HG02973 (cell line): Measurements from ENCODE around the gene DTNBP1.
"Not testable (repeated sequence)": the region's sequence is repeated elsewhere in the genome, so short reads cannot be mapped to it uniquely, and the experiment has no call there.

Experiments
- ATAC-seq: cut with Tn5 transposase; IDR thresholded peaks from one replicate; pipeline ENCODE4 v1.9.1; 2021; ENCODE audit warnings: moderate library complexity; ENCODE audit not compliant: unreplicated experiment

DTNBP1 gene

GRCh38 chr6:15672291-15672690 is 9.5 kb upstream of the DTNBP1 start:
- ATAC-seq: no peak

- no peak for ATAC-seq
Measured at GRCh38 chr6:15668918-15669317, 6.1 kb upstream of the DTNBP1 start.

- ATAC-seq: not testable (repeated sequence)
Measured at GRCh38 chr6:15666896-15667295, 4.1 kb upstream of the DTNBP1 start.

- ATAC-seq: no peak
Measured at GRCh38 chr6:15665237-15665636, 2.4 kb upstream of the DTNBP1 start.

- ATAC-seq: no peak
Measured at GRCh38 chr6:15663130-15663871, 473 bp upstream of the DTNBP1 start.

GRCh38 chr6:15661853-15662325 is 939 bp downstream of the DTNBP1 start:
- no peak for ATAC-seq

- no peak for ATAC-seq
Measured at GRCh38 chr6:15659181-15659580, 3.6 kb downstream of the DTNBP1 start.

- no peak for ATAC-seq
Measured at GRCh38 chr6:15658181-15658744, 4.6 kb downstream of the DTNBP1 start.

GRCh38 chr6:15657290-15657689 is 5.5 kb downstream of the DTNBP1 start:
- ATAC-seq: no peak

- no peak for ATAC-seq
Measured at GRCh38 chr6:15656145-15656544, 6.7 kb downstream of the DTNBP1 start.

GRCh38 chr6:15654250-15654649 is 8.6 kb downstream of the DTNBP1 start:
- no peak for ATAC-seq

- peak; percentile 38 for ATAC-seq
Measured at GRCh38 chr6:15653581-15653980, 9.2 kb downstream of the DTNBP1 start.

GRCh38 chr6:15650004-15650559 is 12.7 kb downstream of the DTNBP1 start:
- not testable (repeated sequence) for ATAC-seq

- ATAC-seq: no peak
Measured at GRCh38 chr6:15644904-15645303, 17.9 kb downstream of the DTNBP1 start.

GRCh38 chr6:15643542-15643941 is 19.3 kb downstream of the DTNBP1 start:
- ATAC-seq: no peak

GRCh38 chr6:15642276-15642675 is 20.6 kb downstream of the DTNBP1 start:
- ATAC-seq: no peak

- ATAC-seq: no peak
Measured at GRCh38 chr6:15638373-15638772, 24.5 kb downstream of the DTNBP1 start.

GRCh38 chr6:15631432-15631831 is 31.4 kb downstream of the DTNBP1 start:
- no peak for ATAC-seq

GRCh38 chr6:15630202-15630601 is 32.6 kb downstream of the DTNBP1 start:
- no peak for ATAC-seq

- no peak for ATAC-seq
Measured at GRCh38 chr6:15629487-15629886, 33.3 kb downstream of the DTNBP1 start.

GRCh38 chr6:15628499-15629131 is 34.2 kb downstream of the DTNBP1 start:
- ATAC-seq: peak; percentile 45

GRCh38 chr6:15627821-15628220 is 35.0 kb downstream of the DTNBP1 start:
- no peak for ATAC-seq
